ENCODE measurements around the gene MAP2K5. TPM values are rescaled to one million over a fixed set of nuclear protein-coding genes. Genes with fewer than 3 reads are reported as not detected.

Gene MAP2K5
- total and polyA plus RNA-seq, 9 of the 15 experiments (the other 6 are each of a cell fraction or from before 2014, with no cell fraction given): 0.41 to 16.5 (median 7.5) TPM

GRCh38 chr15:67573194-67573593 lies 30.7 kb downstream of the MAP2K5 start:
- H3K27ac ChIP-seq (ENCODE audit: extremely low read depth, low read depth, low read length): no peak overlapping the region
- H3K4me1 ChIP-seq (replicated peaks in 1 of 2; ENCODE audit: control insufficient read depth in 2 of 2, insufficient read depth in 2 of 2, low read length in 2 of 2): no peaks in the 10 kb centered on the region
- H2AFZ ChIP-seq (ENCODE audit: low read depth, low read length): no peak overlapping the region
- H3K9me1 ChIP-seq (ENCODE audit: control insufficient read depth, insufficient read depth, low read length): no peaks in the 10 kb centered on the region
- H3K9me3 ChIP-seq (replicated peaks; ENCODE audit: control insufficient read depth, insufficient read depth, low read depth, low read length): no peaks in the 10 kb centered on the region
- ChIA-PET CTCF (ENCODE audit: low intra/inter-chr PET ratio) (no interaction called here), POLR2A (no interaction called here)
- 74% methylated on average over 3 of the region's 3 CpGs for WGBS (ENCODE audit: insufficient coverage, low coverage, missing lambda C conversion rate)
- TF ChIP-seq, protein P1, sequence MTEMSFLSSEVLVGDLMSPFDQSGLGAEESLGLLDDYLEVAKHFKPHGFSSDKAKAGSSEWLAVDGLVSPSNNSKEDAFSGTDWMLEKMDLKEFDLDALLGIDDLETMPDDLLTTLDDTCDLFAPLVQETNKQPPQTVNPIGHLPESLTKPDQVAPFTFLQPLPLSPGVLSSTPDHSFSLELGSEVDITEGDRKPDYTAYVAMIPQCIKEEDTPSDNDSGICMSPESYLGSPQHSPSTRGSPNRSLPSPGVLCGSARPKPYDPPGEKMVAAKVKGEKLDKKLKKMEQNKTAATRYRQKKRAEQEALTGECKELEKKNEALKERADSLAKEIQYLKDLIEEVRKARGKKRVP (CRISPR knock-in tag; IDR thresholded peaks at IDR 0.05): no peak
- TF ChIP-seq RBM25 (IDR thresholded peaks at IDR 0.05; ENCODE audit: low read depth, low read length, severe bottlenecking): no peak
- TF ChIP-seq GTF2E2 (tag; IDR thresholded peaks at IDR 0.05): no peak
- no peak for TF ChIP-seq FUS (optimal IDR thresholded peaks at IDR 0.05; ENCODE audit: low read depth, low read length)
- TF ChIP-seq ZNF197 (CRISPR knock-in tag; IDR thresholded peaks at IDR 0.05; ENCODE audit: low read depth): no peak
- TF ChIP-seq TGIF2 (CRISPR knock-in tag; IDR thresholded peaks at IDR 0.05): no peak
- TF ChIP-seq PURB (CRISPR knock-in tag; IDR thresholded peaks at IDR 0.05; ENCODE audit: low read depth): no peak
- TF ChIP-seq ZNF785 (CRISPR knock-in tag; IDR thresholded peaks at IDR 0.05): no peak
- no peak for TF ChIP-seq TCF15 (CRISPR knock-in tag; IDR thresholded peaks at IDR 0.05)
- no peak for TF ChIP-seq HCFC1 (IDR thresholded peaks at IDR 0.05; ENCODE audit: low read depth, low read length)
- TF ChIP-seq ZNF780A (CRISPR knock-in tag; IDR thresholded peaks at IDR 0.05): no peak
- TF ChIP-seq NUFIP1 (IDR thresholded peaks at IDR 0.05; ENCODE audit: partially characterized antibody): no peak
- TF ChIP-seq MLX (CRISPR knock-in tag; conservative IDR thresholded peaks at IDR 0.05): no peak
- no peak for TF ChIP-seq SRSF3 (IDR thresholded peaks at IDR 0.05; ENCODE audit: insufficient read depth, low read length)
- TF ChIP-seq RBM22 (IDR thresholded peaks at IDR 0.05; ENCODE audit: low read depth, low read length, poor library complexity, severe bottlenecking): no peak
- no peak for TF ChIP-seq SRF (CRISPR knock-in tag; IDR thresholded peaks at IDR 0.05)
- DNase-seq (ENCODE audit: extremely low read depth in 1 of 4, low spot score in 3 of 4): no peak
- H3K27me3 ChIP-seq (ENCODE audit: control insufficient read depth in 2 of 2, insufficient read depth in 2 of 2, low read length in 2 of 2): no peaks in the 10 kb centered on the region
- H3K79me2 ChIP-seq (ENCODE audit: control insufficient read depth, insufficient read depth, low read length): no peaks in the 10 kb centered on the region
- no peaks in the 10 kb centered on the region for H4K20me1 ChIP-seq (replicated peaks; ENCODE audit: control insufficient read depth, insufficient read depth, low read length)
- intact Hi-C loops (cut with micrococcal nuclease): no loop called here
- no peak overlapping the region for H3K4me3 ChIP-seq
- no peak overlapping the region for H3K9ac ChIP-seq (ENCODE audit: insufficient read depth in 1 of 2, low read depth in 2 of 2, low read length in 2 of 2)
- FAIRE-seq: no peak
- no peaks in the 10 kb centered on the region; the same call in 2 of the 3 replicates for H3K36me3 ChIP-seq (ENCODE audit: control insufficient read depth, insufficient read depth, low read length)
- BruUV-seq (replicated peaks): no TSS peak
- no peak for ATAC-seq
- no peak overlapping the region for H3K4me2 ChIP-seq (ENCODE audit: insufficient read depth, low read length)
- in situ Hi-C loops (cut with MboI): no loop called here
